ENCODE results near the gene OXNAD1.

The OXNAD1 gene

DNA sequence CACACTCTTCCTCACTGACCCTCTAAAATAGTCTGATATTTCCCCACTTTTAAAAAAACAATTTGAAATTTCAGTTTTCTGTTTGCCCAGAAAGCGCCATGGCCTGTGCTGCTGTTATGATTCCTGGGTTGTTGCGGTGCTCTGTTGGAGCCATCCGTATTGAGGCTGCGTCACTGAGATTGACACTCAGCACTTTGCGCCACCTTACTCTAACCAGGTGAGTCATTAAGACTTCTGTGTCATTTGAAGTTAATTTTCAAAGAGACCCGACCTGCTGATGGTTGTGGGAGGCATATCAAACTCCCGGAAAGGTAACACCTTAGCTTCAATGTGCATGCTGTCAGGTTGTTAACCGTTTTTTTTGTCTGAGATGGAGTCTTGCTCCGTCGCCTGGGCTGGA lies 5.8 kb downstream of the OXNAD1 start:
- TF ChIP-seq, protein P1, sequence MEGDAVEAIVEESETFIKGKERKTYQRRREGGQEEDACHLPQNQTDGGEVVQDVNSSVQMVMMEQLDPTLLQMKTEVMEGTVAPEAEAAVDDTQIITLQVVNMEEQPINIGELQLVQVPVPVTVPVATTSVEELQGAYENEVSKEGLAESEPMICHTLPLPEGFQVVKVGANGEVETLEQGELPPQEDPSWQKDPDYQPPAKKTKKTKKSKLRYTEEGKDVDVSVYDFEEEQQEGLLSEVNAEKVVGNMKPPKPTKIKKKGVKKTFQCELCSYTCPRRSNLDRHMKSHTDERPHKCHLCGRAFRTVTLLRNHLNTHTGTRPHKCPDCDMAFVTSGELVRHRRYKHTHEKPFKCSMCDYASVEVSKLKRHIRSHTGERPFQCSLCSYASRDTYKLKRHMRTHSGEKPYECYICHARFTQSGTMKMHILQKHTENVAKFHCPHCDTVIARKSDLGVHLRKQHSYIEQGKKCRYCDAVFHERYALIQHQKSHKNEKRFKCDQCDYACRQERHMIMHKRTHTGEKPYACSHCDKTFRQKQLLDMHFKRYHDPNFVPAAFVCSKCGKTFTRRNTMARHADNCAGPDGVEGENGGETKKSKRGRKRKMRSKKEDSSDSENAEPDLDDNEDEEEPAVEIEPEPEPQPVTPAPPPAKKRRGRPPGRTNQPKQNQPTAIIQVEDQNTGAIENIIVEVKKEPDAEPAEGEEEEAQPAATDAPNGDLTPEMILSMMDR (IDR thresholded peaks at IDR 0.05; ENCODE audit: low read depth, low read length) = no peak
- no peak overlapping the region for H3K4me3 ChIP-seq (ENCODE audit: low read depth, low read length)

DNA sequence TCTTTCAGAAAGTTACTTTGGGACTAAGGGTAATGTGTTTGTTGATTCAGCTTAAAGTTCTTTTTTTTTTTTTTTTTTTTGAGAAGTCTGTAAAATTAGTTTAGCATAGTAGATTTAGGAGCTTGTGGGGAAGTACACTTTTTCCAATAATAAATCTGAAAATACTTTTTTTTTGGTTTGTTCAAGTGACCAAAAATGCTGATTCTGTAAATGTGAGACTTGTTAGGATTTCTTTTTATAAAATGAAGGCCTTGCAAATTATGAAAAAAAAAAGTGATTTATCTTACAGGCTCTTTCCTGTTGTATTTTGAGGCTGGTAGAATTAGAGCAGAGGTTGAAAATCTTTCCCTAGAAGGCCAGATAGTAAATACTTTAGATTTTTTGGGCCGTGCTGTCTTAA lies 7.6 kb downstream of the OXNAD1 start:
- H3K4me3 ChIP-seq (ENCODE audit: low read depth, low read length) = no peak overlapping the region
- TF ChIP-seq, protein P1 (IDR thresholded peaks at IDR 0.05; ENCODE audit: low read depth, low read length) = no peak

DNA sequence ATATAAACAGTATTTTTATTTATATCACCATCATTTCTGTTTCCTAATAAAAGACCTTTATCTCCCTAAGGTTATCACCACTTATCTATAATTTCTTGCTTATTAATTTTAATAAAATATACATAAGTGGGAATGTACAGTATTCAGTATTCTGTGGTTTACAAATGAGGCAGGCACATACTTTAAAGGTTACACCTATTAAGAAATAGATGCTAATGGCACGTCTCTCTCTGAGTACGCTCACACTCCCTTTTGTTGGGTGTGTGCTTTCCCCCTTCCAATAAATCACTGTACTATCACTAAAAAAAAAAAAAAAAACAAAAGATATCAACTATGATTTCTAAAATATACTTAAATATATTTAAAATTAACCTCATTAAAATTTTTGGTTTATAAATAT lies 8.9 kb downstream of the OXNAD1 start:
- TF ChIP-seq, protein P1 (IDR thresholded peaks at IDR 0.05; ENCODE audit: low read depth, low read length) = no peak
- no peak overlapping the region for H3K4me3 ChIP-seq (ENCODE audit: low read depth, low read length)

DNA sequence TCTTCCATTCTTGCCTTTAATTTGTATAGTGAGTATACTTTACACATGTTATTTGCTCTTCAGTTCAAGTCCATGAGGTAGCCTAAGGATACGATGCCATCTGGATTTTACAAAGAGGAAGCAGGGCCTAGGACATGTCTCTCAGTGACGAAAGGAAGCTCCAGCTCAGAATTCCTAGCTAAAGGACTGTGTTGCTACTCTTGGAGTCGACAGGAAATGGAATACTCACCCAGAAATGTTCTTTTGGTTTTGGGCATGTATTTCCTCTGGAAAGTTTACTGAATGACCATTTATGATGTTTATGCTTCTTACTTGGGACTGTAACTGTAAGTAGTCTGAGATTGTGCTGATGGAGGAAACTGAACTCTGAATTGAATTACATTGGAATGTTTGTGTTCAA lies 12.5 kb downstream of the OXNAD1 start:
- TF ChIP-seq, protein P1 (IDR thresholded peaks at IDR 0.05; ENCODE audit: low read depth, low read length) = no peak

DNA sequence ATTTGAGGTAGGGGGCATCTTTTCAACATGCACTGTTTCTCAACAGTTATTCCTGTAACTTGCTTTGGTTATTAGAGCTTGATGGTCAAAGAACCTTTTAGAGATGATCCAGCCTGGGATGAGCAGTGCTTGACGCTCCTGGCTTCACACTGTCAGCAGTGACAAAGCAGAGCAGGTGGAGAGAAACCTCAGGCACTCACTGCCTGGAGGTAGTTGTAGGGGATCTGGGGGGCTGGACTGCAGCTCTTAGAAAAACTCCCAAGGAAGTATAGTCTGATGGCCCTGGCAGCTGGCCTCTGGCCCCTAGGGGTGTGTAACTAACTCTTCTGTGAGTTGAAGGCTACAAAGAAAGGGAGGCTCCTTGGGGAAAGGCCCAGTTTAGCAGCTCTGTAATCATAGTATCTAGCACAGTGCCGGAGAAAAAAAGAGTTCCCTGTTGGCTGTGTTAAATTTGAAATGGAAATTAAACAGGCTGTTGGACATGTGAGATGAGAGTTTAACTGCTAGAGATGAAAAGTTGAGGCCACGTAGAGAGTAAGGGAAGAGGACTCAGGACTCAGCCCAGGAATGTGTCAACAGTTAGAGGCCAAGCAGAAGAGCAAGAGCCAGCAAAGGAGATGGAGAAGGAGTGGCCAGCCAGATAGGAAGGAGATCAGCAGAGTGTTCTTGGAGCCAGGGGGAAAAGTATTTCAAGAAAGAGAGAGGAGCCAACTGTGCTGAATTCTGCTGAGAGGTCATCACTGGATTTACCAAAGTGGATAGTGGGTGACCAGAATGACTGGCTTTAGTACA lies 14.2 kb downstream of the OXNAD1 start:
- TF ChIP-seq, protein P1 (IDR thresholded peaks at IDR 0.05; ENCODE audit: low read depth, low read length) = no peak
- no peak overlapping the region for H3K4me3 ChIP-seq (ENCODE audit: low read depth, low read length)

More for the DNA sequence above, 12.5 kb downstream of the OXNAD1 start:
- H3K4me3 ChIP-seq (ENCODE audit: low read depth, low read length) = no peak overlapping the region

DNA sequence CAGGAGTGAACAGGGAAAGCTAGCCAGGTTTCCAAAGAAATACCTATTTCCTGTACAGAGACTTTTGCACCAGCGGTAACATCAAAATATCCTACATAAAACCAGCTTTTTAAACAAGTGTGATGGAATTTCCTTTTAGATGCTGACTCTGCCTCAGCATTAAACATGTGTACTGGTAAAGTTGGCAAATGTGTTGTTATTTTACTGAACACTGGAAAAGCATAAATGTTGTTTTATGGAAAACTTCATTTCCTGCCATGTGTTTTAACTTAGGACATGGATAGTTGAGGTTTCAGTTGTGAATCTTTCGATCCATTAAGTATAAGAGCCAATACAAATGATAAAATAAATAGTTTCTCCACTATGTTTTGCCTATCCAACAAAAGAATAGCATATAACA lies 15.7 kb downstream of the OXNAD1 start:
- TF ChIP-seq, protein P1 (IDR thresholded peaks at IDR 0.05; ENCODE audit: low read depth, low read length) = no peak
- H3K4me3 ChIP-seq (ENCODE audit: low read depth, low read length) = no peak overlapping the region

DNA sequence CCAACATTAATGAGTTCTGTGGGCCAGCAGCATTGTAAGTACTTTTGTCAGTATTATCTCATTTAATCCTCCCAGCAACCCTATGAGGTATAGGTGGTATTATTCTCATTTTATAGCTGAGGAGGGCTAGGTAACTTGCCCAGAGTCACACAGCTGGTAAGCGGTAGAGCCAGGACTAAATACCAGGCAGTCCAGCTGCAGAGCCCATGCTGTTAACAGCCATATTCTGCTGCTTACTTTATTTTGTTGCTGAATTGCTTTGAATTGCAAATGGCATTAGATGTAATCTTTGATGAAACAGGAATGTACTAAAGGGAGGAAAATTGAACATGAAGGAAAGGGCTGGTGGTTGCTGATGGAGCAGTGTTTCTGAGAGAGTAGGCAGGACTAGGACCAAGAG lies 19.6 kb downstream of the OXNAD1 start:
- TF ChIP-seq, protein P1 (IDR thresholded peaks at IDR 0.05; ENCODE audit: low read depth, low read length) = no peak
- no peak overlapping the region for H3K4me3 ChIP-seq (ENCODE audit: low read depth, low read length)
